Right ventricle myocardium inferior (tissue), 1 donor: ENCODE data around the gene LIN9. TPM values are rescaled to one million over a fixed set of nuclear protein-coding genes. Genes with fewer than 3 reads are reported as not detected.
"Not testable (repeated sequence)": the region's sequence is repeated elsewhere in the genome, so short reads cannot be mapped to it uniquely, and the experiment has no call there.

Source experiments
- ATAC-seq: fragments of 200-7000 bp; cut with Tn5 transposase; one replicate; pipeline ENCODE4 v1.9.1; 2020; ENCODE audit warnings: mild to moderate bottlenecking, moderate library complexity
- DNase-seq: peaks from one replicate; pipeline ENCODE4 v3.0.0; 2021; ENCODE audit errors: missing footprints
- intact Hi-C: fragments of 100-400 bp; cut with DNase I; formaldehyde crosslinking; loops from one replicate; pipeline ENCODE4 v1.11.0; 2022
- long read RNA-seq: library from polyadenylated mRNA; unstranded; transcript quantifications from one replicate; pipeline ENCODE4 v2.0.0, GENCODE V29; 2021
- total RNA-seq: library from RNA; stranded (reverse); fragmentation: NEBNext Ultra II Directional; extraction: Animal tissue kit (Norgen Biotek cat#: 25700); gene quantifications from one replicate; pipeline ENCODE4 v1.2.1, GENCODE V29; 2021
- donor health status: DM: no; HTN: yes; CAD: no; lungs with severe emphysema.

The LIN9 gene
- total RNA-seq = 21.8 TPM
- long read RNA-seq, transcript LIN9-201 (15 exons, 3,567 nt) = major isoform, 19 of 28 reads
- long read RNA-seq, partial matches to known transcripts = 1 of 28 reads
- long read RNA-seq, other reads (novel, unspliced or antisense) = 7 of 28 reads

GRCh38 chr1:226308723-226309397 lies at the start of gene LIN9:
Gene LIN9, minus strand, starts transcription at chr1:226309164. Its CDS starts 25 bp downstream, at chr1:226309139.
- DNase-seq = peak; percentile 95
- peak; percentile 93 for ATAC-seq
- intact Hi-C loops = loop anchor here (5.0 kb wide), 1 partner anchor 43 kb away; no protein-coding TSS in a partner anchor

- no peak for ATAC-seq
Measured at GRCh38 chr1:226357416-226357815, 48.5 kb upstream of the LIN9 start.

GRCh38 chr1:226355669-226356551 lies 46.9 kb upstream of the LIN9 start:
- ATAC-seq (peak; percentile 92), DNase-seq (no peak)
- intact Hi-C loops = no loop called here

More at GRCh38 chr1:226357416-226357815, 48.5 kb upstream of the LIN9 start:
- no peak for DNase-seq
- intact Hi-C loops = no loop called here

- DNase-seq = no peak
- intact Hi-C loops = no loop called here
- no peak for ATAC-seq
Measured at GRCh38 chr1:226355016-226355415, 46.1 kb upstream of the LIN9 start.

GRCh38 chr1:226353698-226354525 lies 44.9 kb upstream of the LIN9 start:
- DNase-seq (no peak), ATAC-seq (peak; percentile 32)
- intact Hi-C loops = loop anchor here (5.0 kb wide), 1 partner anchor 47 kb away; the partner anchor contains the start of gene LIN9

- DNase-seq (no peak), ATAC-seq (no peak)
- intact Hi-C loops = loop anchor here (5.0 kb wide), 1 partner anchor 44 kb away; the partner anchor contains the start of gene LIN9
Measured at GRCh38 chr1:226351709-226352108, 42.7 kb upstream of the LIN9 start.

- DNase-seq = no peak
- ATAC-seq = no peak
- intact Hi-C loops = loop anchor here (5.0 kb wide), 1 partner anchor 43 kb away; the partner anchor contains the start of gene LIN9
Measured at GRCh38 chr1:226350519-226350865, 41.5 kb upstream of the LIN9 start.

GRCh38 chr1:226349801-226350518 lies 41.0 kb upstream of the LIN9 start:
- ATAC-seq = no peak
- no peak for DNase-seq
- intact Hi-C loops = loop anchor here (5.0 kb wide), 1 partner anchor 43 kb away; the partner anchor contains the start of gene LIN9

GRCh38 chr1:226349081-226349480 lies 40.1 kb upstream of the LIN9 start:
- intact Hi-C loops = no loop called here
- no peak for ATAC-seq

GRCh38 chr1:226344441-226345259 lies 35.7 kb upstream of the LIN9 start:
- ATAC-seq (no peak), DNase-seq (no peak)
- intact Hi-C loops = no loop called here

More at GRCh38 chr1:226349081-226349480, 40.1 kb upstream of the LIN9 start:
- no peak for DNase-seq

GRCh38 chr1:226342656-226343055 lies 33.7 kb upstream of the LIN9 start:
- intact Hi-C loops = no loop called here
- DNase-seq (no peak), ATAC-seq (no peak)

- ATAC-seq, intact Hi-C loops, DNase-seq: not testable (repeated sequence)
Measured at GRCh38 chr1:226340111-226340510, 31.1 kb upstream of the LIN9 start.

- no peak for DNase-seq
- intact Hi-C loops = loop anchor here (10.0 kb wide), 1 partner anchor 213 kb away; no protein-coding TSS in a partner anchor
- ATAC-seq = no peak
Measured at GRCh38 chr1:226337276-226337875, 28.4 kb upstream of the LIN9 start.

- intact Hi-C loops = loop anchor here (10.0 kb wide), 1 partner anchor 211 kb away; no protein-coding TSS in a partner anchor
- DNase-seq (no peak), ATAC-seq (no peak)
Measured at GRCh38 chr1:226335661-226336060, 26.7 kb upstream of the LIN9 start.

- intact Hi-C loops = loop anchor here (10.0 kb wide), 1 partner anchor 208 kb away; no protein-coding TSS in a partner anchor
- ATAC-seq (no peak), DNase-seq (no peak)
Measured at GRCh38 chr1:226332947-226333346, 24.0 kb upstream of the LIN9 start.

GRCh38 chr1:226329237-226329636 lies 20.3 kb upstream of the LIN9 start:
- intact Hi-C loops = no loop called here
- ATAC-seq (no peak), DNase-seq (no peak)

- DNase-seq (no peak), ATAC-seq (no peak)
- intact Hi-C loops = no loop called here
Measured at GRCh38 chr1:226327761-226328162, 18.8 kb upstream of the LIN9 start.
